Measurements from ENCODE around the gene SLC40A1.

SLC40A1 gene

GRCh38 chr2:189601043-189601442 is 20.5 kb upstream of the SLC40A1 start:
- Histone ChIP-seq H3K27ac (ENCODE audit: low read depth in 2 of 2, low read length in 2 of 2) (no peak overlapping the region), H3K4me1 (ENCODE audit: control insufficient read depth in 2 of 2, insufficient read depth in 2 of 2, low read length in 2 of 2) (no peaks in the 10 kb centered on the region), H3K9me3 (ENCODE audit: control insufficient read depth in 2 of 2, low read length in 2 of 2) (no peaks in the 10 kb centered on the region), H3K9ac (ENCODE audit: low read depth in 1 of 2, low read length in 2 of 2) (no peak overlapping the region), H3K27me3 (ENCODE audit: control insufficient read depth in 2 of 2, insufficient read depth in 2 of 2, low read length in 2 of 2) (no peaks in the 10 kb centered on the region), H3K4me3 (ENCODE audit: low read length in 2 of 2) (no peak overlapping the region), H3K36me3 (ENCODE audit: control insufficient read depth in 2 of 2, insufficient read depth in 2 of 2, low read length in 2 of 2) (no peaks in the 10 kb centered on the region)

- Histone ChIP-seq H3K4me3 (ENCODE audit: low read length in 2 of 2) (no peak overlapping the region), H3K27me3 (ENCODE audit: control insufficient read depth in 2 of 2, insufficient read depth in 2 of 2, low read length in 2 of 2) (no peaks in the 10 kb centered on the region), H3K4me1 (ENCODE audit: control insufficient read depth in 2 of 2, insufficient read depth in 2 of 2, low read length in 2 of 2) (no peaks in the 10 kb centered on the region), H3K27ac (ENCODE audit: low read depth in 2 of 2, low read length in 2 of 2) (no peak overlapping the region), H3K9ac (ENCODE audit: low read depth in 1 of 2, low read length in 2 of 2) (no peak overlapping the region), H3K9me3 (ENCODE audit: control insufficient read depth in 2 of 2, low read length in 2 of 2) (no peaks in the 10 kb centered on the region), H3K36me3 (ENCODE audit: control insufficient read depth in 2 of 2, insufficient read depth in 2 of 2, low read length in 2 of 2) (no peaks in the 10 kb centered on the region)
Observed at GRCh38 chr2:189599245-189599644, 18.7 kb upstream of the SLC40A1 start.

- Histone ChIP-seq H3K9me3 (ENCODE audit: control insufficient read depth in 2 of 2, low read length in 2 of 2) (no peaks in the 10 kb centered on the region), H3K27ac (ENCODE audit: low read depth in 2 of 2, low read length in 2 of 2) (no peak overlapping the region), H3K36me3 (ENCODE audit: control insufficient read depth in 2 of 2, insufficient read depth in 2 of 2, low read length in 2 of 2) (no peaks in the 10 kb centered on the region), H3K4me1 (ENCODE audit: control insufficient read depth in 2 of 2, insufficient read depth in 2 of 2, low read length in 2 of 2) (no peaks in the 10 kb centered on the region), H3K27me3 (ENCODE audit: control insufficient read depth in 2 of 2, insufficient read depth in 2 of 2, low read length in 2 of 2) (no peaks in the 10 kb centered on the region), H3K9ac (ENCODE audit: low read depth in 1 of 2, low read length in 2 of 2) (no peak overlapping the region), H3K4me3 (ENCODE audit: low read length in 2 of 2) (no peak overlapping the region)
Observed at GRCh38 chr2:189595417-189595816, 14.8 kb upstream of the SLC40A1 start.

GRCh38 chr2:189594305-189594704 is 13.7 kb upstream of the SLC40A1 start:
- H3K9ac ChIP-seq (ENCODE audit: low read depth in 1 of 2, low read length in 2 of 2): no peak overlapping the region
- no peaks in the 10 kb centered on the region for H3K27me3 ChIP-seq (ENCODE audit: control insufficient read depth in 2 of 2, insufficient read depth in 2 of 2, low read length in 2 of 2)
- no peaks in the 10 kb centered on the region for H3K9me3 ChIP-seq (ENCODE audit: control insufficient read depth in 2 of 2, low read length in 2 of 2)
- no peaks in the 10 kb centered on the region for H3K36me3 ChIP-seq (ENCODE audit: control insufficient read depth in 2 of 2, insufficient read depth in 2 of 2, low read length in 2 of 2)
- H3K4me3 ChIP-seq (ENCODE audit: low read length in 2 of 2): no peak overlapping the region
- H3K4me1 ChIP-seq (ENCODE audit: control insufficient read depth in 2 of 2, insufficient read depth in 2 of 2, low read length in 2 of 2): no peaks in the 10 kb centered on the region
- H3K27ac ChIP-seq (ENCODE audit: low read depth in 2 of 2, low read length in 2 of 2): no peak overlapping the region

- H3K9me3 ChIP-seq (ENCODE audit: control insufficient read depth in 2 of 2, low read length in 2 of 2): no peaks in the 10 kb centered on the region
- no peak overlapping the region for H3K27ac ChIP-seq (ENCODE audit: low read depth in 2 of 2, low read length in 2 of 2)
- no peaks in the 10 kb centered on the region for H3K4me1 ChIP-seq (ENCODE audit: control insufficient read depth in 2 of 2, insufficient read depth in 2 of 2, low read length in 2 of 2)
- no peaks in the 10 kb centered on the region for H3K36me3 ChIP-seq (ENCODE audit: control insufficient read depth in 2 of 2, insufficient read depth in 2 of 2, low read length in 2 of 2)
- no peaks in the 10 kb centered on the region for H3K27me3 ChIP-seq (ENCODE audit: control insufficient read depth in 2 of 2, insufficient read depth in 2 of 2, low read length in 2 of 2)
- H3K9ac ChIP-seq (ENCODE audit: low read depth in 1 of 2, low read length in 2 of 2): no peak overlapping the region
- H3K4me3 ChIP-seq (ENCODE audit: low read length in 2 of 2): no peak overlapping the region
Observed at GRCh38 chr2:189593115-189593514, 12.5 kb upstream of the SLC40A1 start.

GRCh38 chr2:189592353-189592984 is 11.9 kb upstream of the SLC40A1 start:
- Histone ChIP-seq H3K36me3 (ENCODE audit: control insufficient read depth in 2 of 2, insufficient read depth in 2 of 2, low read length in 2 of 2) (no peaks in the 10 kb centered on the region), H3K4me3 (ENCODE audit: low read length in 2 of 2) (no peak overlapping the region), H3K27ac (ENCODE audit: low read depth in 2 of 2, low read length in 2 of 2) (no peak overlapping the region), H3K4me1 (ENCODE audit: control insufficient read depth in 2 of 2, insufficient read depth in 2 of 2, low read length in 2 of 2) (no peaks in the 10 kb centered on the region), H3K9me3 (ENCODE audit: control insufficient read depth in 2 of 2, low read length in 2 of 2) (no peaks in the 10 kb centered on the region), H3K27me3 (ENCODE audit: control insufficient read depth in 2 of 2, insufficient read depth in 2 of 2, low read length in 2 of 2) (no peaks in the 10 kb centered on the region), H3K9ac (ENCODE audit: low read depth in 1 of 2, low read length in 2 of 2) (no peak overlapping the region)

GRCh38 chr2:189587780-189588179 is 7.2 kb upstream of the SLC40A1 start:
- Histone ChIP-seq H3K4me1 (ENCODE audit: control insufficient read depth in 2 of 2, insufficient read depth in 2 of 2, low read length in 2 of 2) (peaks cover 0 to 8% of the 10 kb centered on the region in 2 donors), H3K27me3 (ENCODE audit: control insufficient read depth in 2 of 2, insufficient read depth in 2 of 2, low read length in 2 of 2) (no peaks in the 10 kb centered on the region), H3K9ac (ENCODE audit: low read depth in 1 of 2, low read length in 2 of 2) (no peak overlapping the region), H3K4me3 (ENCODE audit: low read length in 2 of 2) (no peak overlapping the region), H3K36me3 (ENCODE audit: control insufficient read depth in 2 of 2, insufficient read depth in 2 of 2, low read length in 2 of 2) (no peaks in the 10 kb centered on the region), H3K9me3 (ENCODE audit: control insufficient read depth in 2 of 2, low read length in 2 of 2) (no peaks in the 10 kb centered on the region), H3K27ac (ENCODE audit: low read depth in 2 of 2, low read length in 2 of 2) (no peak overlapping the region)

- no peak overlapping the region for H3K4me3 ChIP-seq (ENCODE audit: low read length in 2 of 2)
- no peak overlapping the region for H3K27ac ChIP-seq (ENCODE audit: low read depth in 2 of 2, low read length in 2 of 2)
- no peak overlapping the region for H3K9ac ChIP-seq (ENCODE audit: low read depth in 1 of 2, low read length in 2 of 2)
- H3K27me3 ChIP-seq (ENCODE audit: control insufficient read depth in 2 of 2, insufficient read depth in 2 of 2, low read length in 2 of 2): no peaks in the 10 kb centered on the region
- H3K4me1 ChIP-seq (ENCODE audit: control insufficient read depth in 2 of 2, insufficient read depth in 2 of 2, low read length in 2 of 2): peaks cover 0 to 17% of the 10 kb centered on the region in 2 donors
- no peaks in the 10 kb centered on the region for H3K36me3 ChIP-seq (ENCODE audit: control insufficient read depth in 2 of 2, insufficient read depth in 2 of 2, low read length in 2 of 2)
- H3K9me3 ChIP-seq (ENCODE audit: control insufficient read depth in 2 of 2, low read length in 2 of 2): no peaks in the 10 kb centered on the region
Observed at GRCh38 chr2:189585226-189585756, 4.7 kb upstream of the SLC40A1 start.

GRCh38 chr2:189584686-189585085 is 4.1 kb upstream of the SLC40A1 start:
- H3K27ac ChIP-seq (ENCODE audit: low read depth in 2 of 2, low read length in 2 of 2): no peak overlapping the region
- no peak overlapping the region for H3K9ac ChIP-seq (ENCODE audit: low read depth in 1 of 2, low read length in 2 of 2)
- H3K4me3 ChIP-seq (ENCODE audit: low read length in 2 of 2): no peak overlapping the region
- peaks cover 0 to 21% of the 10 kb centered on the region in 2 donors for H3K4me1 ChIP-seq (ENCODE audit: control insufficient read depth in 2 of 2, insufficient read depth in 2 of 2, low read length in 2 of 2)
- H3K27me3 ChIP-seq (ENCODE audit: control insufficient read depth in 2 of 2, insufficient read depth in 2 of 2, low read length in 2 of 2): no peaks in the 10 kb centered on the region
- H3K9me3 ChIP-seq (ENCODE audit: control insufficient read depth in 2 of 2, low read length in 2 of 2): no peaks in the 10 kb centered on the region
- H3K36me3 ChIP-seq (ENCODE audit: control insufficient read depth in 2 of 2, insufficient read depth in 2 of 2, low read length in 2 of 2): no peaks in the 10 kb centered on the region

- no peak overlapping the region for H3K27ac ChIP-seq (ENCODE audit: low read depth in 2 of 2, low read length in 2 of 2)
Observed at GRCh38 chr2:189583227-189584198, 2.9 kb upstream of the SLC40A1 start.

More at GRCh38 chr2:189583227-189584198, 2.9 kb upstream of the SLC40A1 start:
- H3K4me3 ChIP-seq (ENCODE audit: low read length in 2 of 2): no peak overlapping the region
- H3K27me3 ChIP-seq (ENCODE audit: control insufficient read depth in 2 of 2, insufficient read depth in 2 of 2, low read length in 2 of 2): no peaks in the 10 kb centered on the region
- H3K9ac ChIP-seq (ENCODE audit: low read depth in 1 of 2, low read length in 2 of 2): no peak overlapping the region
- H3K36me3 ChIP-seq (ENCODE audit: control insufficient read depth in 2 of 2, insufficient read depth in 2 of 2, low read length in 2 of 2): no peaks in the 10 kb centered on the region
- peaks cover 0 to 21% of the 10 kb centered on the region in 2 donors for H3K4me1 ChIP-seq (ENCODE audit: control insufficient read depth in 2 of 2, insufficient read depth in 2 of 2, low read length in 2 of 2)
- no peaks in the 10 kb centered on the region for H3K9me3 ChIP-seq (ENCODE audit: control insufficient read depth in 2 of 2, low read length in 2 of 2)
